Epithelial cell of proximal tubule (primary cell): ENCODE data around the gene ANAPC7. TPM values are rescaled to one million over a fixed set of nuclear protein-coding genes. Genes with fewer than 3 reads are reported as not detected.

Experiments
- DNase-seq: peaks from one replicate; pipeline ENCODE4 v3.0.0-alpha.2; 2011; ENCODE audit warnings: low read depth
- H3K4me3 ChIP-seq: 2 replicates; pipeline ENCODE4 v1.5.1; 2011; ENCODE audit warnings: low read depth, mild to moderate bottlenecking, low read length
- total RNA-seq: library from RNA; depleted of rRNA; stranded (reverse); fragments of >200 nt; gene quantifications from 2 replicates; pipeline ENCODE4 v1.2.3, GENCODE V29; 2015
- TF ChIP-seq, protein P1 (sequence below): conservative IDR thresholded peaks from 2 replicates; pipeline ENCODE4 v1.5.1; 2012; ENCODE audit warnings: low read depth, mild to moderate bottlenecking, low read length

The ANAPC7 gene
- total RNA-seq, 1 donor from 2014 or later = 46.0 TPM

DNA sequence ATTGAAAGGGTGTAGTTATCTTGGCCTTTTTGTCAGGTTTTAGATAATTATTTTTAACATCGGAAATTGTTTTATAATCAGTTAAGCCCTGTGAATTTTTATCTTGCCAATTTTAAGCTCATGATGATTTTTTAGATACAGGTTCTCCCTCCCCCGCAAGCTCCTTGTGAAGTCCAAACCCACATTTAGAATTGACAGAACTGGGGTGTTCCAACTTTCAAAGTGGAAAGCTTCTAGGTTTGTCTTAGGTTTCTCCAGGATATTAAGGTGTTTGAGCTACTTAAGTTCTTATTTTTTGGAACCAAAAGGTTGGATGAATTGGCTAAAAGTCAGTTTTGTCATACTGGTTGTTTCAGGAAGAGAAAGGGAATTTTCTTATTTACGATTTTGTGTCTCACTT, 73.4 kb downstream of the ANAPC7 start:
- DNase-seq = no peak
- TF ChIP-seq, protein P1, sequence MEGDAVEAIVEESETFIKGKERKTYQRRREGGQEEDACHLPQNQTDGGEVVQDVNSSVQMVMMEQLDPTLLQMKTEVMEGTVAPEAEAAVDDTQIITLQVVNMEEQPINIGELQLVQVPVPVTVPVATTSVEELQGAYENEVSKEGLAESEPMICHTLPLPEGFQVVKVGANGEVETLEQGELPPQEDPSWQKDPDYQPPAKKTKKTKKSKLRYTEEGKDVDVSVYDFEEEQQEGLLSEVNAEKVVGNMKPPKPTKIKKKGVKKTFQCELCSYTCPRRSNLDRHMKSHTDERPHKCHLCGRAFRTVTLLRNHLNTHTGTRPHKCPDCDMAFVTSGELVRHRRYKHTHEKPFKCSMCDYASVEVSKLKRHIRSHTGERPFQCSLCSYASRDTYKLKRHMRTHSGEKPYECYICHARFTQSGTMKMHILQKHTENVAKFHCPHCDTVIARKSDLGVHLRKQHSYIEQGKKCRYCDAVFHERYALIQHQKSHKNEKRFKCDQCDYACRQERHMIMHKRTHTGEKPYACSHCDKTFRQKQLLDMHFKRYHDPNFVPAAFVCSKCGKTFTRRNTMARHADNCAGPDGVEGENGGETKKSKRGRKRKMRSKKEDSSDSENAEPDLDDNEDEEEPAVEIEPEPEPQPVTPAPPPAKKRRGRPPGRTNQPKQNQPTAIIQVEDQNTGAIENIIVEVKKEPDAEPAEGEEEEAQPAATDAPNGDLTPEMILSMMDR = no peak
- H3K4me3 ChIP-seq = no peak overlapping the region

DNA sequence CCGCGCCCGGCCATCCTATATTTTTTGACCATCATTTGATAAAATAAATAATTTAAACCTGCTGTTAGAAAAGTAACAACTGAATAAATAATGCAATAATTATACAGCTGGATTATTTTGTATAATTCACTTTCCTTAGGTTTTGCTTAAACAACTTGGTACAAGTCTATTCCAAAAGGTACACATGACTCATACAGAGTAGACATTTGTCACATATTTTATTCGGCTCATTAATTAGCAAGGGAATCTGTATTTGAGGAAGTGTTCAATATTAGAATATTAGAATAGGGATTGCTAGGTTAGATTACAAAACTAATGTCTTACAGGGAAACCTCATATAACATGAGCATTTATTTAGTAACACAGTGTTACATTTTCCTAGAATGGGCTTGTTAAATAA, 73.8 kb downstream of the ANAPC7 start:
- no peak overlapping the region for H3K4me3 ChIP-seq
- TF ChIP-seq, protein P1 = no peak
- DNase-seq = no peak

Other genes with a start within 250 kb of the ANAPC7 start
- gene ATP2A2, start 122.5 kb downstream of the ANAPC7 start, total RNA-seq = 93.5 and 129 TPM in 2 replicates
- 972 and 1,336 TPM in 2 replicates for gene ARPC3, start 46.6 kb upstream of the ANAPC7 start, total RNA-seq
- gene GPN3, start 64.5 kb upstream of the ANAPC7 start, total RNA-seq = 27.7 and 36.0 TPM in 2 replicates
- gene FAM216A, start 65.1 kb upstream of the ANAPC7 start, total RNA-seq = 20.4 and 27.7 TPM in 2 replicates
- gene VPS29, start 98.4 kb upstream of the ANAPC7 start, total RNA-seq = 90.1 and 158 TPM in 2 replicates
- 0.22 TPM in 1 of 2 replicates, not detected in the other for gene RAD9B, start 98.6 kb upstream of the ANAPC7 start, total RNA-seq
- 6.2 and 6.9 TPM in 2 replicates for gene PPTC7, start 179.6 kb upstream of the ANAPC7 start, total RNA-seq
- gene TCTN1, start 210.4 kb upstream of the ANAPC7 start, total RNA-seq = 11.4 and 15.3 TPM in 2 replicates